Testis (tissue), 2 donors: ENCODE results near the gene CD48.

Source experiments
- CTCF ChIP-seq, 3 experiments: fragments of 450-650 bp in 2 of 3; fragments of 200-600 bp in 1 of 3; sonication (generic) in 1 of 3; IDR thresholded peaks; one replicate each; pipeline ENCODE4 v1.5.1; 2016 to 2019; ENCODE audit warnings: antibody characterized with exemption in 3 of 3, mild to moderate bottlenecking in 2 of 3, moderate library complexity in 1 of 3
- POLR2A ChIP-seq: fragments of 450-650 bp; IDR thresholded peaks from one replicate; pipeline ENCODE4 v1.6.1; 2017; ENCODE audit warnings: antibody characterized with exemption, mild to moderate bottlenecking, moderate library complexity

DNA sequence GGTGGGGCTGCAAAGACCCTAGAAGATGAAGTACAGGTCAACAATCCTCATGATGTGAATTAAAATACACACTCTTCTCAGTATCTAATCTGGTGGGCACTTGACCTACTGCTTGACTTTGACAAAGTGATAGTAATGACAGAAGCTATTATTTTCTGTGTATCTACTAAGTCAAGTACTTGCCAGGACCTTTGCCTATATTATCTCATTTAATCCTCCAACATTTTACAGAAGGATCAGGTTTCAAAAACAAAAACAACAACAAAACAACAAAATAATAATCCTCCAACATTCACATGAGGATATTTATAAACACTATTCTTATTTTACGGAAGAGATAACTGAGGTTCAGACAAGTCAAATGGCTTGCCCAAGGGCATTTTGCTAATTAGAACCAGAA is 4.4 kb upstream of the CD48 start:
- TF ChIP-seq CTCF (IDR thresholded peaks at IDR 0.05) = no peak
- no peak for TF ChIP-seq POLR2A
